ENCODE measurements around the gene WDR27.

Gene WDR27

GRCh38 chr6:169454204-169454871, 247.5 kb downstream of the WDR27 start:
- H2AFZ ChIP-seq (ENCODE audit: low read depth, low read length, severe bottlenecking) = no peak overlapping the region
- no peaks in the 10 kb centered on the region for H3K27me3 ChIP-seq (ENCODE audit: low read length)
- no peaks in the 10 kb centered on the region for H3K9me3 ChIP-seq (ENCODE audit: insufficient read depth, low read length)
- no peak overlapping the region for H3K4me2 ChIP-seq (ENCODE audit: low read depth, low read length, poor library complexity, severe bottlenecking)
- no peaks in the 10 kb centered on the region for H3K79me2 ChIP-seq (ENCODE audit: insufficient read depth, low read length)
- no peak overlapping the region for H3K9ac ChIP-seq (ENCODE audit: low read length)
- no peak overlapping the region for H3K4me3 ChIP-seq (ENCODE audit: insufficient read depth, low read length, poor library complexity, severe bottlenecking)
- TF ChIP-seq, protein P1, sequence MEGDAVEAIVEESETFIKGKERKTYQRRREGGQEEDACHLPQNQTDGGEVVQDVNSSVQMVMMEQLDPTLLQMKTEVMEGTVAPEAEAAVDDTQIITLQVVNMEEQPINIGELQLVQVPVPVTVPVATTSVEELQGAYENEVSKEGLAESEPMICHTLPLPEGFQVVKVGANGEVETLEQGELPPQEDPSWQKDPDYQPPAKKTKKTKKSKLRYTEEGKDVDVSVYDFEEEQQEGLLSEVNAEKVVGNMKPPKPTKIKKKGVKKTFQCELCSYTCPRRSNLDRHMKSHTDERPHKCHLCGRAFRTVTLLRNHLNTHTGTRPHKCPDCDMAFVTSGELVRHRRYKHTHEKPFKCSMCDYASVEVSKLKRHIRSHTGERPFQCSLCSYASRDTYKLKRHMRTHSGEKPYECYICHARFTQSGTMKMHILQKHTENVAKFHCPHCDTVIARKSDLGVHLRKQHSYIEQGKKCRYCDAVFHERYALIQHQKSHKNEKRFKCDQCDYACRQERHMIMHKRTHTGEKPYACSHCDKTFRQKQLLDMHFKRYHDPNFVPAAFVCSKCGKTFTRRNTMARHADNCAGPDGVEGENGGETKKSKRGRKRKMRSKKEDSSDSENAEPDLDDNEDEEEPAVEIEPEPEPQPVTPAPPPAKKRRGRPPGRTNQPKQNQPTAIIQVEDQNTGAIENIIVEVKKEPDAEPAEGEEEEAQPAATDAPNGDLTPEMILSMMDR (IDR thresholded peaks at IDR 0.05; ENCODE audit: insufficient read depth, low read length, poor library complexity, severe bottlenecking) = no peak
- no peak for TF ChIP-seq EZH2phosphoT487 (conservative IDR thresholded peaks at IDR 0.05; ENCODE audit: low read length)
- H4K20me1 ChIP-seq (ENCODE audit: low read depth, low read length) = no peaks in the 10 kb centered on the region
- no peak overlapping the region for H3K27ac ChIP-seq (ENCODE audit: low read depth, low read length)
- H3K9me2 ChIP-seq (replicated peaks; ENCODE audit: insufficient read depth, low read length) = no peaks in the 10 kb centered on the region
- no peaks in the 10 kb centered on the region for H3K36me3 ChIP-seq (ENCODE audit: low read length)
- no peaks in the 10 kb centered on the region for H3F3A ChIP-seq (ENCODE audit: insufficient read depth)

- Histone ChIP-seq H2AFZ (ENCODE audit: low read depth, low read length, severe bottlenecking) (no peak overlapping the region), H4K20me1 (ENCODE audit: low read depth, low read length) (no peaks in the 10 kb centered on the region), H3K36me3 (ENCODE audit: low read length) (no peaks in the 10 kb centered on the region), H3F3A (ENCODE audit: insufficient read depth) (no peaks in the 10 kb centered on the region), H3K4me2 (ENCODE audit: low read depth, low read length, poor library complexity, severe bottlenecking) (no peak overlapping the region), H3K4me3 (ENCODE audit: insufficient read depth, low read length, poor library complexity, severe bottlenecking) (no peak overlapping the region), H3K9ac (ENCODE audit: low read length) (no peak overlapping the region), H3K9me3 (ENCODE audit: insufficient read depth, low read length) (no peaks in the 10 kb centered on the region), H3K9me2 (replicated peaks; ENCODE audit: insufficient read depth, low read length) (no peaks in the 10 kb centered on the region), H3K79me2 (ENCODE audit: insufficient read depth, low read length) (no peaks in the 10 kb centered on the region), H3K27me3 (ENCODE audit: low read length) (no peaks in the 10 kb centered on the region), H3K27ac (ENCODE audit: low read depth, low read length) (no peak overlapping the region)
- TF ChIP-seq, protein P1 (IDR thresholded peaks at IDR 0.05; ENCODE audit: insufficient read depth, low read length, poor library complexity, severe bottlenecking) = no peak
- TF ChIP-seq EZH2phosphoT487 (conservative IDR thresholded peaks at IDR 0.05; ENCODE audit: low read length) = no peak
Observed at GRCh38 chr6:169452869-169453620, 248.8 kb downstream of the WDR27 start.

DNA sequence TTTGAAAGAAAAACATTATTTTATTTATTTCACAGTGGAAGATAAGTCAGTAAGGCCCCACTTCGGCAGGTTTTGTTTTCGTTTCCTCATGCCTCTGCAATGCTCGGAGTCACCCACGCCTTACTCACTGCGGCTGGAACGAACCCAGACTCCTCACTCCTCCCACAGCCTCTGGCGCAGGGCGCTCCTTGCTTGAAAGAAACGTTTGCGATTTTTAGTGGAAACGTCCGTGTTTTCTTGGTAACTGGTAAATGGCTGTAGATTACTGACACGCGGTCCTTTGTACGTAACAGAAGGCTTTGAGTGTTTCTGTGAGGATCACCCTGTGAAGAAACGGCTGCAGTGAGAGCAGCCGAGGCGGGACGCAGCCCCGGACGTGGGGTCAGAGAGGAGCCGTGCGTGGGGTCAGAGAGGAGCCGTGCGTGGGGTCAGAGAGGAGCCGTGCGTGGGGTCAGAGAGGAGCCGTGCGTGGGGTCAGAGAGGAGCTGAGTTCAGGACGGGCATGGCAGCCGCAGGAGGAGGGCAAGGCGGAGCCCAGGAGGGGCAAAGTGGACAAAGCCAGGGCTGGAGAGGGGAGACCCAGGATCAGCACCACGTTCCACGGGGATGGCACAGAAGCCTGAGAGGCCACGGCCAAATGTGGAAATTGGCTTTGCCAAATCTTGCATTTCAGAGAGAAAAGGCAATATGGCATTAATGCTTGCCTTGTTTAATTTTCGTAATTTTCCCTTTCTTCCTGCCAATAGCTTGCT, 249.5 kb downstream of the WDR27 start:
- Histone ChIP-seq H2AFZ (ENCODE audit: low read depth, low read length, severe bottlenecking) (no peak overlapping the region), H3K79me2 (ENCODE audit: insufficient read depth, low read length) (no peaks in the 10 kb centered on the region), H3K27ac (ENCODE audit: low read depth, low read length) (no peak overlapping the region)

More for the DNA sequence above, 249.5 kb downstream of the WDR27 start:
- no peaks in the 10 kb centered on the region for H3K36me3 ChIP-seq (ENCODE audit: low read length)
- H3F3A ChIP-seq (ENCODE audit: insufficient read depth) = no peaks in the 10 kb centered on the region
- H3K4me3 ChIP-seq (ENCODE audit: insufficient read depth, low read length, poor library complexity, severe bottlenecking) = no peak overlapping the region
- H3K9me2 ChIP-seq (replicated peaks; ENCODE audit: insufficient read depth, low read length) = no peaks in the 10 kb centered on the region
- no peak overlapping the region for H3K4me2 ChIP-seq (ENCODE audit: low read depth, low read length, poor library complexity, severe bottlenecking)
- H3K27me3 ChIP-seq (ENCODE audit: low read length) = no peaks in the 10 kb centered on the region
- no peak overlapping the region for H3K9ac ChIP-seq (ENCODE audit: low read length)
- H3K9me3 ChIP-seq (ENCODE audit: insufficient read depth, low read length) = no peaks in the 10 kb centered on the region
- TF ChIP-seq, protein P1 (IDR thresholded peaks at IDR 0.05; ENCODE audit: insufficient read depth, low read length, poor library complexity, severe bottlenecking) = no peak
- no peak for TF ChIP-seq EZH2phosphoT487 (conservative IDR thresholded peaks at IDR 0.05; ENCODE audit: low read length)
- no peaks in the 10 kb centered on the region for H4K20me1 ChIP-seq (ENCODE audit: low read depth, low read length)
